Mesendoderm (in vitro differentiated cells): ENCODE data around the gene ID4.
A peak's percentile ranks its signal among the peaks of the same experiment; 100 is the strongest.

Experiments
- DNase-seq: peaks from one replicate; pipeline ENCODE4 v3.0.0; 2013
- H2AK5ac ChIP-seq: 2 replicates; pipeline ENCODE4 v1.6.1; 2013; ENCODE audit warnings: low read length, inconsistent platforms
- H2BK120ac ChIP-seq: 2 replicates; pipeline ENCODE4 v1.6.1; 2013; ENCODE audit warnings: low read depth, mild to moderate bottlenecking, low read length, moderate library complexity, mixed read lengths
- H2BK15ac ChIP-seq: replicated peaks from 2 replicates; pipeline ENCODE4 v1.6.1; 2013; ENCODE audit warnings: low read depth, mild to moderate bottlenecking, moderate library complexity
- H2BK5ac ChIP-seq: 2 replicates; pipeline ENCODE4 v1.6.1; 2013; ENCODE audit warnings: low read length, inconsistent platforms
- H3K18ac ChIP-seq: 2 replicates; pipeline ENCODE4 v1.6.1; 2013; ENCODE audit warnings: mild to moderate bottlenecking, low read length, mixed read lengths
- H3K23ac ChIP-seq: one replicate; pipeline ENCODE4 v1.6.1; 2013; ENCODE audit warnings: low read length
- H3K27ac ChIP-seq: 2 replicates; pipeline ENCODE4 v1.5.1; 2013; ENCODE audit warnings: low read depth, mild to moderate bottlenecking, inconsistent platforms, low read length, moderate library complexity
- H3K27me3 ChIP-seq: 2 replicates; pipeline ENCODE4 v1.6.1; 2013; ENCODE audit warnings: low read length, control low read depth, mild to moderate bottlenecking, inconsistent platforms; ENCODE audit not compliant: insufficient read depth, poor library complexity
- H3K36me3 ChIP-seq: 2 replicates; pipeline ENCODE4 v1.6.1; 2013; ENCODE audit warnings: low read length, inconsistent platforms; ENCODE audit not compliant: control insufficient read depth, insufficient read depth
- H3K4ac ChIP-seq: one replicate; pipeline ENCODE4 v1.6.1; 2013; ENCODE audit warnings: low read depth, mild to moderate bottlenecking, low read length, moderate library complexity
- H3K4me1 ChIP-seq: 2 replicates; pipeline ENCODE4 v1.6.1; 2013; ENCODE audit warnings: low read depth, low read length, inconsistent platforms; ENCODE audit not compliant: control insufficient read depth
- H3K4me2 ChIP-seq: 2 replicates; pipeline ENCODE4 v1.6.1; 2013; ENCODE audit warnings: low read length
- H3K4me3 ChIP-seq: 2 replicates; pipeline ENCODE4 v1.5.1; 2013; ENCODE audit warnings: mild to moderate bottlenecking, low read length
- H3K56ac ChIP-seq: one replicate; pipeline ENCODE4 v1.6.1; 2013; ENCODE audit warnings: low read length
- H3K79me1 ChIP-seq: 2 replicates; pipeline ENCODE4 v1.6.1; 2013; ENCODE audit warnings: low read length, inconsistent platforms
- H3K79me2 ChIP-seq: 2 replicates; pipeline ENCODE4 v1.6.1; 2013; ENCODE audit warnings: mild to moderate bottlenecking, low read length; ENCODE audit not compliant: control insufficient read depth, insufficient read depth
- H3K9ac ChIP-seq: 2 replicates; pipeline ENCODE4 v1.6.1; 2013; ENCODE audit warnings: low read length, inconsistent platforms
- H4K5ac ChIP-seq: one replicate; pipeline ENCODE4 v1.6.1; 2013; ENCODE audit warnings: low read length
- H4K8ac ChIP-seq: one replicate; pipeline ENCODE4 v1.6.1; 2013; ENCODE audit warnings: low read depth, mild to moderate bottlenecking, control low read depth, low read length, moderate library complexity
- WGBS: extraction: QIAGEN DNeasy Blood & Tissue Kit; methylation state at CpG from one replicate; pipeline ENCODE4 v1.1.7; 2013; ENCODE audit warnings: low lambda C conversion rate, missing lambda C conversion rate; ENCODE audit not compliant: insufficient coverage; ENCODE audit errors: extremely low coverage; 5-methylcytosine and 5-hydroxymethylcytosine counted together

The ID4 gene

DNA sequence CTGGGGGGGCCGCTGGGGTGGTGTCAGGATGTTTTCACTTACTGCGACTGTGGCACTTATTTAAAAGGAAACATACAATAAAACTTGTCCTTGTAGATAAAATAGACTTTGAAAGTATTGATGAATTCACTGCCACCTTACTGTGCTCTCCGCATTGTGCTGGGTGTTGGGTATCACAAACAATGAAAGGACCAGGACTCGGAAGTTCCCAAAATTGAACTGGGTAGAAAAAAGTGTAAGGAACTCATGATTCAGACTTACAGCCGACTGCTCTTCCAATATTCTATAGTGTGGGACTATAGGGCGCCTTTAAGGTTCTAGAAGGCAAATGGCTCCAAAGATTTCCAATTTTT is 32.1 kb upstream of the ID4 start:
- Histone ChIP-seq H2AK5ac (peak overlapping the region; percentile 68), H3K4me3 (no peak overlapping the region), H3K4ac (no peak overlapping the region), H3K23ac (no peak overlapping the region), H3K4me2 (no peak overlapping the region), H3K79me1 (no peaks in the 10 kb centered on the region), H3K27ac (peak overlapping the region; percentile 94), H3K27me3 (no peaks in the 10 kb centered on the region), H2BK5ac (peak overlapping the region; percentile 85), H3K9ac (peak overlapping the region; percentile 44), H4K5ac (no peak overlapping the region), H3K56ac (peak overlapping the region; percentile 67), H3K36me3 (no peaks in the 10 kb centered on the region), H2BK15ac (peak overlapping the region; percentile 87), H4K8ac (peak overlapping the region; percentile 42), H3K4me1 (no peaks in the 10 kb centered on the region), H2BK120ac (peak overlapping the region; percentile 92), H3K79me2 (no peaks in the 10 kb centered on the region), H3K18ac (peak overlapping the region; percentile 97)
- WGBS, result no CpG with 5 or more reads among the region's 6 CpGs
- DNase-seq, result no peak

DNA sequence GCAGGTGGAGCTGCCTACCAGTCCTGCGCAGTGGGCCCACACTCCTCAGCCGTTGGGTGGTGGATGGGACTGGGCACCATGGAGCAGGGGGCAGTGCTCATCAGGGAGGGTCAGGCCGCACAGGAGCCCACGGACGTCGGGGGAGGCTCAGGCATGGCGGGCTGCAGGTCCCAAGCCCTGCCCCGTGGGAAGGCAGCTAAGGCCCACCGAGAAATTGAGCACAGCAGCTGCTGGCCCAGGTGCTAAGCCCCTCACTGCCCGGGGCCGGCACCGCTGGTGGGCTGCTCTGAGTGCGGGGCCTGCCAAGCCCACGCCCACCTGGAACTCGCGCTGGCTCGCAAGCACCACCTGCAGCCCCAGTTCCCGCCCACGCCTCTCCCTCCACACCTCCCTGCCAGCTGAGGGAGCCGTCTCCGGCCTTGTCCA is 30.2 kb upstream of the ID4 start:
- Histone ChIP-seq H3K79me1 (no peaks in the 10 kb centered on the region), H3K23ac (no peak overlapping the region), H3K4me3 (no peak overlapping the region), H3K4me2 (no peak overlapping the region), H2BK15ac (no peak overlapping the region), H4K5ac (no peak overlapping the region), H2BK120ac (no peak overlapping the region), H3K56ac (no peak overlapping the region), H3K18ac (no peak overlapping the region), H3K27ac (no peak overlapping the region), H3K4ac (no peak overlapping the region), H2BK5ac (no peak overlapping the region), H2AK5ac (no peak overlapping the region), H3K9ac (no peak overlapping the region), H3K79me2 (no peaks in the 10 kb centered on the region), H3K27me3 (no peaks in the 10 kb centered on the region), H3K36me3 (no peaks in the 10 kb centered on the region), H4K8ac (no peak overlapping the region), H3K4me1 (no peaks in the 10 kb centered on the region)
- DNase-seq, result no peak
- no CpG with 5 or more reads among the region's 21 CpGs for WGBS

GRCh38 chr6:19811397-19812079 is 25.6 kb upstream of the ID4 start:
- Histone ChIP-seq H3K27ac (no peak overlapping the region), H3K18ac (no peak overlapping the region), H3K79me1 (no peaks in the 10 kb centered on the region), H3K27me3 (no peaks in the 10 kb centered on the region), H2BK15ac (no peak overlapping the region), H2AK5ac (no peak overlapping the region), H3K4ac (no peak overlapping the region), H3K36me3 (no peaks in the 10 kb centered on the region), H2BK5ac (no peak overlapping the region), H3K4me2 (no peak overlapping the region), H3K4me1 (no peaks in the 10 kb centered on the region), H3K4me3 (no peak overlapping the region), H4K8ac (no peak overlapping the region), H2BK120ac (no peak overlapping the region), H3K23ac (no peak overlapping the region), H3K79me2 (no peaks in the 10 kb centered on the region), H3K56ac (no peak overlapping the region), H3K9ac (no peak overlapping the region), H4K5ac (no peak overlapping the region)
- 100% methylated on average over 1 of the region's 11 CpGs for WGBS
- DNase-seq, result peak; percentile 71

- Histone ChIP-seq H2AK5ac (no peak overlapping the region), H3K79me1 (no peaks in the 10 kb centered on the region), H3K4me1 (no peaks in the 10 kb centered on the region), H3K27ac (no peak overlapping the region), H3K27me3 (no peaks in the 10 kb centered on the region), H2BK15ac (peak overlapping the region; percentile 64), H4K8ac (no peak overlapping the region), H3K23ac (no peak overlapping the region), H2BK5ac (no peak overlapping the region), H3K4me3 (no peak overlapping the region), H3K56ac (no peak overlapping the region), H3K4me2 (no peak overlapping the region), H3K18ac (no peak overlapping the region), H3K79me2 (no peaks in the 10 kb centered on the region), H2BK120ac (no peak overlapping the region), H3K4ac (peak overlapping the region; percentile 55), H3K9ac (no peak overlapping the region), H3K36me3 (no peaks in the 10 kb centered on the region), H4K5ac (no peak overlapping the region)
- peak; percentile 59 for DNase-seq
- no CpG with 5 or more reads among the region's 6 CpGs for WGBS
These were observed 24.6 kb upstream of the ID4 start for GRCh38 chr6:19812512-19813119.

GRCh38 chr6:19818805-19819204 is 18.4 kb upstream of the ID4 start:
- H3K23ac ChIP-seq, result no peak overlapping the region
- no peak overlapping the region for H2BK5ac ChIP-seq
- H3K27me3 ChIP-seq, result no peaks in the 10 kb centered on the region
- no peaks in the 10 kb centered on the region for H3K36me3 ChIP-seq
- no peak overlapping the region for H4K5ac ChIP-seq
- H4K8ac ChIP-seq, result no peak overlapping the region
- H3K27ac ChIP-seq, result no peak overlapping the region
- H3K79me1 ChIP-seq, result no peaks in the 10 kb centered on the region
- no peak overlapping the region for H3K4me3 ChIP-seq
- H3K4me2 ChIP-seq, result no peak overlapping the region
- no peak overlapping the region for H2BK120ac ChIP-seq
- H3K18ac ChIP-seq, result no peak overlapping the region
- DNase-seq, result no peak
- H2BK15ac ChIP-seq, result no peak overlapping the region
- no peaks in the 10 kb centered on the region for H3K4me1 ChIP-seq
- no peak overlapping the region for H2AK5ac ChIP-seq
- no peak overlapping the region for H3K4ac ChIP-seq
- no peaks in the 10 kb centered on the region for H3K79me2 ChIP-seq
- no peak overlapping the region for H3K9ac ChIP-seq
- no peak overlapping the region for H3K56ac ChIP-seq
- WGBS, result no CpG with 5 or more reads among the region's 2 CpGs
